Epithelial cell of proximal tubule (primary cell): ENCODE results near the gene RPTOR. TPM values are rescaled to one million over a fixed set of nuclear protein-coding genes. Genes with fewer than 3 reads are reported as not detected.

Source experiments
- DNase-seq: peaks from one replicate; pipeline ENCODE4 v3.0.0-alpha.2; 2011; ENCODE audit warnings: low read depth
- H3K4me3 ChIP-seq: 2 replicates; pipeline ENCODE4 v1.5.1; 2011; ENCODE audit warnings: low read depth, mild to moderate bottlenecking, low read length
- total RNA-seq: library from RNA; depleted of rRNA; stranded (reverse); fragments of >200 nt; gene quantifications from 2 replicates; pipeline ENCODE4 v1.2.3, GENCODE V29; 2015
- TF ChIP-seq, protein P1 (sequence below): conservative IDR thresholded peaks from 2 replicates; pipeline ENCODE4 v1.5.1; 2012; ENCODE audit warnings: low read depth, mild to moderate bottlenecking, low read length

RPTOR gene
- total RNA-seq, 1 donor from 2014 or later = 24.4 TPM

DNA sequence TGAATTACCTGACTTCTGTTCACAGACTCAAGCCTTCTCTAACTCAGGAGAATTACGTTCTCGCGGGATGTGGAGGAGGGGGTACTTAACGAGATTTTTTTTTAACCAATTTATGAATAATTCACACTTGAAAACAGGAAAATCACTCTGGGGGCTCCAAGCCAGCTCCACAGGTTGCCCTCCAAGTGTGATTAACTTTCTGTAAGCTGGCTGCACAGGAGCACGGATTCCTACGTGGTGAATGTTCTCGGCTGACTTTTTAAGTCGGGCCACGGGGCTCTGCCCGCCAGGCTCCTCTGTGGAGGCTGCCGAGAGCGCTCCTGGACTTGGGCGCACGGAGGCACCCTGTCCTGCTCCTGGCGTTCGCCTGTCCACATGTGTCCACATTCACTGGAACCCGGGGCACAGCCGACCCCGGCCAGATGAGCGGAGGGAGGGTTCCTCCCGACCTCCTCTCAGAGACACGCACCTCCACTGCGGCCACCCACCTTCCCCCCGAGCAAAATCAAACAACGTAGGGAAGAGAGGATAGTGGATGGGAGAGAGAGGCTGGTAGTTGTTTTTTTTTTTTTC, 299.9 kb downstream of the RPTOR start:
- TF ChIP-seq, protein P1, sequence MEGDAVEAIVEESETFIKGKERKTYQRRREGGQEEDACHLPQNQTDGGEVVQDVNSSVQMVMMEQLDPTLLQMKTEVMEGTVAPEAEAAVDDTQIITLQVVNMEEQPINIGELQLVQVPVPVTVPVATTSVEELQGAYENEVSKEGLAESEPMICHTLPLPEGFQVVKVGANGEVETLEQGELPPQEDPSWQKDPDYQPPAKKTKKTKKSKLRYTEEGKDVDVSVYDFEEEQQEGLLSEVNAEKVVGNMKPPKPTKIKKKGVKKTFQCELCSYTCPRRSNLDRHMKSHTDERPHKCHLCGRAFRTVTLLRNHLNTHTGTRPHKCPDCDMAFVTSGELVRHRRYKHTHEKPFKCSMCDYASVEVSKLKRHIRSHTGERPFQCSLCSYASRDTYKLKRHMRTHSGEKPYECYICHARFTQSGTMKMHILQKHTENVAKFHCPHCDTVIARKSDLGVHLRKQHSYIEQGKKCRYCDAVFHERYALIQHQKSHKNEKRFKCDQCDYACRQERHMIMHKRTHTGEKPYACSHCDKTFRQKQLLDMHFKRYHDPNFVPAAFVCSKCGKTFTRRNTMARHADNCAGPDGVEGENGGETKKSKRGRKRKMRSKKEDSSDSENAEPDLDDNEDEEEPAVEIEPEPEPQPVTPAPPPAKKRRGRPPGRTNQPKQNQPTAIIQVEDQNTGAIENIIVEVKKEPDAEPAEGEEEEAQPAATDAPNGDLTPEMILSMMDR = no peak
- no peak overlapping the region for H3K4me3 ChIP-seq
- no peak for DNase-seq

DNA sequence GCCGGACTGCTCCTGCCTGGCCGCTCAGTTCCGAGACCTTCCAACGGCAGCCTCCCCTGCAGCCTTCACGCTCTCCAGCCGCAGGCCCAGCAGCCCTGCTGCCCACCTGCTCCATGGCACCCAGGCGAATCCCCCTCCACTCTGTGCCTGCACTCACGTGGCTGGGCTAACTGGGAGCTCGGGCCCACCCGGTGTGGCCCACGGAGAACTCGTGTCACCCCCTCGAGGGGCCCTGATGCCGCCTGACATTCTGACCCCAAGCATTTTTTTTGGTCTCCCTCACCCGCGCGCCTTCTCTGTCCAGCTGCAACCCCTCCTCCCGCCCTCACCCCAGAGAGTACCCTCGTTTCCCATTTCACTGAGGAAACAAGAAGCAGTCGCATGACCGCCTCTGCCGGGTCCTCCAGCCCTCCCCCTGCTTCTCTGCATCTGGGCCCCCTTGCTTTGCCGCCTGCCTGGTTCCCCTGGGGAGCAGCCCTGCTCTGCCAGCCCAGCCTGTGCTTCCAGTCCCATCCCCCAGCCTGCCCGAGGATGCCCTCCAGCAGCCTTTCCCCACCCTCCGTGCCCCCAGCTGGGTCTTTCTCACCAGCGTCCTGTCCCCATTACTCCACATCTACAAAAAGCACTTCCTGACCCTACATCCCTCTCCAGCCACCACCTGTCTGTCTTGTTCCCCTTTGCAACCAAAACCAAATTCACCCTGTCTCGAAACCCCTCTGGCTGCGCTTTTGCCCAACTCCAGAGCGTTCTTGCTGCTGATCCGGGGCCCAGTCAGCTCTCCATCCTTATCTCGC, 300.6 kb downstream of the RPTOR start:
- DNase-seq = no peak
- TF ChIP-seq, protein P1 = no peak
- no peak overlapping the region for H3K4me3 ChIP-seq

DNA sequence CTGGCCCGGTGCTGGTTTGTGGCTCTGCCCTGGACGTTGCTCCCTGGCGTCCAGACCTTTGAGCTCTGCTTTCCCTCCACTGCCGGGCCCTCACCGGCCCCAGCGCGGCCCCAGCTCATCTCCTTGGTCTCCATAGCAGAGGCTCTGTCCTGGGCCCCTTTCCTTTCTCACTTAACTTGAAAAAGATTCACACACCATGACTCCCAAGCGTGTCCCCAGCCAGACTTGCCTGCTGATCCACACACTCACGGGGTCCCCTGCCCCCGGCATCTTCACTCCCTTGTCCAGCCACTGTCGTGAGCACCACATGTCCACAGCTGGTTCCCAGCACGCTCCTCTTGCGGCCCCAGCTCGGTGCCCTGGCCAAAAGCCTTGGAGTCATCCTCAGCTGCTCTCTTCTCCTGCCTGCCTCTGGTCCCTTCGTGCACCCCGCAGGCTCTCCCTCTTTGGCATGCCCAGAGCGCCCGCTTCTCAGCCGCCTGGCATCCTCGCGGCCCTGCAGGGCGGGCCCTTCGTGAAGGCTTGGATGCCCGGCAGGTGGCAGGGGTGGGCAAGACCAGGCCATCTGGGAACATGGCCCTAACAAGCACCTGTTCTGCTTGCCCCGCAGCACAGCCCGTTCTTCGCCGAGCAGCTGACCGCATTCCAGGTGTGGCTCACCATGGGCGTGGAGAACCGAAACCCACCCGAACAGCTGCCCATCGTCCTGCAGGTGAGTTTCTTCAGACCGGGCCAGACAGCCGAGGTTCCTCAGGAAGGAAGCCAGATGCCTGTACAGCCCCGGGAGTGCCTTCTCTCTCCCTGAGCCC, 301.4 kb downstream of the RPTOR start:
- no peak for DNase-seq
- H3K4me3 ChIP-seq = no peak overlapping the region
- TF ChIP-seq, protein P1 = no peak

DNA sequence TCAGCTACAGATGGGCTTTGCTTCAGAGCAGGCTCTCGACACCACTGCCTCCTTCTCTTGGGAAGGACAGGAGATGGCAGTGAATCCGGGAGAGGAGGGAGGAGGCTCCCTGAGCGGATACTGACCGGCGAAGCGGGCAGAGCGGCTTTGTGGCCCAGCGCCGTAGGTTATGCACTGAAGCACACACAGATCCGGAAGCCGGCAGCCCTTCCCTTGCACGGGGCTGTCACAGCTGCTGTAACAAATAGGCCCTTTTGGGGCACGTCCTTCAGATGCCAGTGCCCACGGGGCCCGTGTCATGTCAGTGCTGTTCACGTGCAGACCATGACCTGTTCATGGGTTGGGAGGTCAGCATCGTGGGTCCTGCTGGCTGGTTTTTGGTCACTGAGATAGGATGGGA, 302.3 kb downstream of the RPTOR start:
- H3K4me3 ChIP-seq = no peak overlapping the region
- TF ChIP-seq, protein P1 = no peak
- DNase-seq = no peak

DNA sequence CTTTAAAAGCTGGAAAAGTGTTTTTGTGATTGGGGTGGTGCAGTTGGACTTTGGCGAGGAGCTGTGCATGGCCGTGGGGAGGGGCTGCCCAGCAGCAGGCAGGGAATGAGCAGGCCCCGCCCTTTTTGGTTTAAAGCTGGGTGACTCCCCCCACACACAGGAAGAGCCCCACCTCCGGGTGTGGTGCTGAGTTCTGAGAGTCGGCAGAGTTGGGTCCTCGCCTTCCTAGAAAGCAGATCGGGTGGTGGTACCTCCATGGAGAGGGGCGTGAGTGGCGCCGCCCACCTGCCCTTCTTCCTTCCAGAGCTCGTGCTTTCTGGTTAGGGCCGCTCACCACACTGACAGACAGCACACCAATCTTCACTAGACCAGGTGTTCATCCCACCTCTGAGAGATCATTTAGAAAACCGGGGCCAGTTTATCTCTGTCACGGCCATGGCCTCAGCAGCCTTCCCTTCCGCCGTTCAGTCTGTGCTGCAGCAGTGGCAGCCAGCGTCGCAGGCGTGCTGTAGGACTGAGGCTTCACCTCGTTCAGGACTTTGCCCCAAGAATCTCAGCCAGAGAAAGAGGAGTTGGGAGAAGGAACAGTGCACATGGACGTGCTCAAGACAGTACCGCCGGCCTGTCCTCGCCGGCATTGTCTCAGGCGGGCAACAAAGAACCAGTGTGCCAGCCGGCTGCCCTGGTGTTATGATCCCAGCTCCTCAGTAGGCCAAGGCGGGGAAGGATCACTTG, 303.0 kb downstream of the RPTOR start:
- H3K4me3 ChIP-seq = no peak overlapping the region
- TF ChIP-seq, protein P1 = no peak
- DNase-seq = no peak

DNA sequence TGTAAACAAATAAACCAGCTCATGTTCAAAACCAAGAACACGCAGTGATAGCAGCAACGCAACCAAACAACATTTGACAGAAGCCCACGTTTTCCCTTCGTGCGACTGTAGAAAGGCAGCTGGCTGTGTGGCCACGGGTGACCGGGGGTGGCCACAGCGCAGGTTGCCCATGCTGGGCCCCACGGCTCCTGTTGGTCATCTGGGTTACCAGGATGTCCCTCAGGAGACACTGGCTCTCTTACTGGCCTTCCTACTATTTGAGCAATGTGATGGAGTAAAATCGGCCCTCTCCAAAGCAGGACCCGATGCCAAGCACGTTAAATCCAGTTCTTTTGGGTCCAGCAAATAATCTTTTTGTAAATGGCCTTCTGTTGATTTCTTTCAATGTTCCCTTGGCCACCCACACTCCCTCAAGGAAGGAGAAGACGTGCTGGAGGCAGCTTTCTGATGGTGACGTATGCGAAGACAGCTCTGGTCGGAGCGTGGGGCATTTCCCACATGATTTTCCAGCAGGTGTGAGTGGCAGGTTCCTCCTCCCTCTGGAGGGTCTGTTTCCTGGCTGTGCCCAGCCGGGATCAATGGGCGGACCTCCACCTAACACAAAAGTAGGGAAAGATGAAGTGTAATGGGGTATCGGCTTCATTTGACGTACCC, 303.9 kb downstream of the RPTOR start:
- no peak for DNase-seq
- TF ChIP-seq, protein P1 = no peak

More for the DNA sequence above, 303.9 kb downstream of the RPTOR start:
- no peak overlapping the region for H3K4me3 ChIP-seq
